GM12878 (cell line): Measurements from ENCODE around the gene ESYT2.

ENCODE experiments used
- CREM ChIP-seq: IDR thresholded peaks from 2 replicates; pipeline ENCODE4 v1.6.1; 2014; ENCODE audit warnings: antibody characterized with exemption, low read depth
- EED ChIP-seq: sonication (generic); IDR thresholded peaks from 2 replicates; pipeline ENCODE4 v1.6.1; 2016; ENCODE audit warnings: antibody characterized with exemption, low read depth
- EP300 ChIP-seq, 2 experiments: fragments of 150-350 bp in 1 of 2; IDR thresholded peaks; 2 replicates each; pipeline ENCODE4 v1.6.1; 2011 to 2012; ENCODE audit warnings: low read depth in 2 of 2, low read length in 2 of 2, borderline replicate concordance in 1 of 2, improper control_type of control experiment in 1 of 2, inconsistent platforms in 1 of 2; ENCODE audit not compliant: control insufficient read depth in 1 of 2
- ESRRA ChIP-seq: IDR thresholded peaks from 2 replicates; pipeline ENCODE4 v1.6.1; 2012; ENCODE audit warnings: mild to moderate bottlenecking, low read length, improper control_type of control experiment
- ETV6 ChIP-seq, 2 experiments: fragments of 450-650 bp in 1 of 2; IDR thresholded peaks in 1 of 2; conservative IDR thresholded peaks in 1 of 2; 2 replicates each; pipeline ENCODE4 v1.6.1; 2014; ENCODE audit warnings: antibody characterized with exemption in 1 of 2, borderline replicate concordance in 1 of 2, low read depth in 1 of 2, mild to moderate bottlenecking in 1 of 2, moderate library complexity in 1 of 2
- EZH2 ChIP-seq: IDR thresholded peaks from 2 replicates; pipeline ENCODE4 v1.6.1; 2012; ENCODE audit warnings: low read depth, mild to moderate bottlenecking, control low read depth, inconsistent platforms, low read length, borderline replicate concordance; ENCODE audit not compliant: control insufficient read depth
- HDAC6 ChIP-seq: fragments of 200-600 bp; sonication (generic); IDR thresholded peaks from one replicate; pipeline ENCODE4 v1.8.0; 2017; ENCODE audit warnings: antibody characterized with exemption; ENCODE audit not compliant: unreplicated experiment
- LARP7 ChIP-seq: fragments of 450-650 bp; IDR thresholded peaks from 2 replicates; pipeline ENCODE4 v1.6.1; 2017; ENCODE audit warnings: mild to moderate bottlenecking
- MTA3 ChIP-seq: IDR thresholded peaks from 2 replicates; pipeline ENCODE4 v1.6.1; 2012; ENCODE audit warnings: low read length, inconsistent platforms, borderline replicate concordance
- POLR2AphosphoS5 ChIP-seq: IDR thresholded peaks from 2 replicates; pipeline ENCODE4 v1.6.1; 2011; ENCODE audit warnings: mild to moderate bottlenecking, low read length, inconsistent platforms
- RFX5 ChIP-seq: IDR thresholded peaks from 2 replicates; pipeline ENCODE4 v1.6.1; 2011; ENCODE audit warnings: low read depth, low read length, improper control_type of control experiment
- SPI1 ChIP-seq: IDR thresholded peaks from 2 replicates; pipeline ENCODE4 v1.6.1; 2011; ENCODE audit warnings: low read depth, mild to moderate bottlenecking, low read length, moderate library complexity, borderline replicate concordance; ENCODE audit not compliant: insufficient read depth
- TF ChIP-seq, protein P1 (sequence below): IDR thresholded peaks from 2 replicates; pipeline ENCODE4 v1.6.1; 2011; ENCODE audit warnings: low read depth, low read length, improper control_type of control experiment, borderline replicate concordance
- TF ChIP-seq, protein P2 (sequence below): IDR thresholded peaks from 2 replicates; pipeline ENCODE4 v1.6.1; 2012; ENCODE audit warnings: low read depth, low read length, improper control_type of control experiment

DNA sequence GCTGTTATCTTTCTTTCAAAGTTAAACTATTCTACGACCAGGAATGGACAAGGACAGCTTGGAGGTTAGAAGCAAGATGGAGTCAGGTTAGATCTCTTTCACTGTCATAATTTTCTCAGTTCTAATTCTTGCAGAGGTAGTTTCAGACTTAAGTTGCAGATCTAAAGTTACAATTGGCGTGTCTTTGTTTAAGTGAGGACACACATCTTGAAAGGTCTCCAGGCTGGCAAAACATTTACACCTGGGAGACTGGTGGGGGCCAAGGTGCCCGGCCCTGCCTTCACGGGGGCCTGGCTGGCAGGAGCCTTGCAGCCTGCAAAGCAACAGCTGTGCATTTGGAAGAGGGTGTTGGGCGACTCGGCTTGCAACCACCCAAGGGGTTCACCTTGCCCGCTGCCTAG is 25.4 kb upstream of the ESYT2 start:
- TF ChIP-seq RFX5, result no peak
- TF ChIP-seq LARP7, result no peak
- no peak for TF ChIP-seq ETV6 (conservative IDR thresholded peaks at IDR 0.05 in 1 of 2, IDR thresholded peaks at IDR 0.05 in 1 of 2; ENCODE audit: borderline replicate concordance in 1 of 2, low read depth in 1 of 2)
- TF ChIP-seq POLR2AphosphoS5, result no peak
- no peak for TF ChIP-seq HDAC6
- TF ChIP-seq EZH2, result no peak
- no peak for TF ChIP-seq ESRRA
- no peak for TF ChIP-seq CREM
- no peak for TF ChIP-seq SPI1
- TF ChIP-seq, protein P1, sequence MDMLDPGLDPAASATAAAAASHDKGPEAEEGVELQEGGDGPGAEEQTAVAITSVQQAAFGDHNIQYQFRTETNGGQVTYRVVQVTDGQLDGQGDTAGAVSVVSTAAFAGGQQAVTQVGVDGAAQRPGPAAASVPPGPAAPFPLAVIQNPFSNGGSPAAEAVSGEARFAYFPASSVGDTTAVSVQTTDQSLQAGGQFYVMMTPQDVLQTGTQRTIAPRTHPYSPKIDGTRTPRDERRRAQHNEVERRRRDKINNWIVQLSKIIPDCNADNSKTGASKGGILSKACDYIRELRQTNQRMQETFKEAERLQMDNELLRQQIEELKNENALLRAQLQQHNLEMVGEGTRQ, result no peak
- TF ChIP-seq MTA3, result no peak
- TF ChIP-seq, protein P2, sequence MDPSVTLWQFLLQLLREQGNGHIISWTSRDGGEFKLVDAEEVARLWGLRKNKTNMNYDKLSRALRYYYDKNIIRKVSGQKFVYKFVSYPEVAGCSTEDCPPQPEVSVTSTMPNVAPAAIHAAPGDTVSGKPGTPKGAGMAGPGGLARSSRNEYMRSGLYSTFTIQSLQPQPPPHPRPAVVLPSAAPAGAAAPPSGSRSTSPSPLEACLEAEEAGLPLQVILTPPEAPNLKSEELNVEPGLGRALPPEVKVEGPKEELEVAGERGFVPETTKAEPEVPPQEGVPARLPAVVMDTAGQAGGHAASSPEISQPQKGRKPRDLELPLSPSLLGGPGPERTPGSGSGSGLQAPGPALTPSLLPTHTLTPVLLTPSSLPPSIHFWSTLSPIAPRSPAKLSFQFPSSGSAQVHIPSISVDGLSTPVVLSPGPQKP, result no peak
- TF ChIP-seq EP300 (IDR thresholded peaks at IDR 0.05; ENCODE audit: borderline replicate concordance in 1 of 2, control insufficient read depth in 1 of 2, low read depth in 2 of 2, low read length in 2 of 2), result no peak
- no peak for TF ChIP-seq EED
